Fibroblast of lung (primary cell): ENCODE results near the gene PPFIA4. TPM values are rescaled to one million over a fixed set of nuclear protein-coding genes. Genes with fewer than 3 reads are reported as not detected.
A peak's percentile ranks its signal among the peaks of the same experiment; 100 is the strongest.

Experiments
- DNase-seq, 2 donors: peaks; one replicate each; pipeline versions ENCODE4 v3.0.0 to v3.0.0-alpha.2; 2010; ENCODE audit warnings: low read depth in 2 of 2
- H2AFZ ChIP-seq: 2 replicates; pipeline ENCODE4 v1.5.1; 2012; ENCODE audit warnings: low read length, control low read depth, inconsistent platforms
- H3K27ac ChIP-seq: 2 replicates; pipeline ENCODE4 v1.5.1; 2011; ENCODE audit warnings: low read length, control low read depth; ENCODE audit not compliant: insufficient read depth
- H3K27me3 ChIP-seq: 2 replicates; pipeline ENCODE4 v1.5.1; 2011; ENCODE audit warnings: mild to moderate bottlenecking, low read length; ENCODE audit not compliant: control insufficient read depth, insufficient read depth
- H3K36me3 ChIP-seq: 2 replicates; pipeline ENCODE4 v1.5.1; 2011; ENCODE audit warnings: low read length; ENCODE audit not compliant: control insufficient read depth, insufficient read depth
- H3K4me1 ChIP-seq: 2 replicates; pipeline ENCODE4 v1.5.1; 2011; ENCODE audit warnings: low read length; ENCODE audit not compliant: control insufficient read depth, insufficient read depth; ENCODE audit errors: extremely low read depth
- H3K4me2 ChIP-seq: 2 replicates; pipeline ENCODE4 v1.5.1; 2011; ENCODE audit warnings: low read length, control low read depth; ENCODE audit not compliant: insufficient read depth; ENCODE audit errors: extremely low read depth
- H3K4me3 ChIP-seq, 4 experiments: fragments of 200-600 bp in 1 of 4; sonication (generic) in 1 of 4; replicated peaks in 1 of 4; 2 replicates each; pipeline ENCODE4 v1.5.1; 2011 to 2016; ENCODE audit warnings: low read length in 4 of 4, low read depth in 3 of 4, mild to moderate bottlenecking in 3 of 4, control low read depth in 2 of 4, inconsistent platforms in 1 of 4, mixed read lengths in 1 of 4; ENCODE audit not compliant: insufficient read depth in 1 of 4; ENCODE audit errors: control extremely low read depth in 1 of 4
- H3K79me2 ChIP-seq: 2 replicates; pipeline ENCODE4 v1.5.1; 2012; ENCODE audit warnings: mild to moderate bottlenecking, low read length, inconsistent platforms; ENCODE audit not compliant: control insufficient read depth, insufficient read depth
- H3K9ac ChIP-seq: 2 replicates; pipeline ENCODE4 v1.5.1; 2011; ENCODE audit warnings: mild to moderate bottlenecking, low read length, control low read depth; ENCODE audit not compliant: insufficient read depth
- H3K9me3 ChIP-seq: 2 replicates; pipeline ENCODE4 v1.5.1; 2012; ENCODE audit warnings: low read depth, low read length; ENCODE audit not compliant: control insufficient read depth, insufficient read depth
- H4K20me1 ChIP-seq: 2 replicates; pipeline ENCODE4 v1.5.1; 2011; ENCODE audit warnings: low read length; ENCODE audit not compliant: control insufficient read depth, insufficient read depth; ENCODE audit errors: extremely low read depth
- EZH2 ChIP-seq: IDR thresholded peaks from 2 replicates; pipeline ENCODE4 v1.5.1; 2012; ENCODE audit warnings: low read length, control low read depth, mild to moderate bottlenecking; ENCODE audit errors: missing control alignments
- polyA minus RNA-seq: library from RNA; depleted of rRNA, polyadenylated mRNA; stranded (reverse); fragments of >200 nt; gene quantifications from 2 replicates; pipeline ENCODE4 v1.2.3, GENCODE V29; 2011; ENCODE audit warnings: low replicate concordance
- polyA plus RNA-seq, 2 donors: library from polyadenylated mRNA; depleted of rRNA in 1 of 2; stranded (reverse) in 1 of 2; unstranded in 1 of 2; fragments of >200 nt; gene quantifications; 2 replicates each; pipeline ENCODE4 v1.2.1, GENCODE V29; 2011 to 2012; ENCODE audit warnings: missing spikeins in 1 of 2
- total RNA-seq: library from RNA; depleted of rRNA; stranded (reverse); fragments of >200 nt; gene quantifications from 2 replicates; pipeline ENCODE4 v1.2.1, GENCODE V29; 2014
- TF ChIP-seq, protein P1 (sequence below), 2 donors: IDR thresholded peaks in 1 of 2; conservative IDR thresholded peaks in 1 of 2; 1 replicate in 1 of 2; 2 replicates in 1 of 2; pipeline ENCODE4 v1.5.1; 2011 to 2012; ENCODE audit warnings: low read length in 2 of 2, control low read depth in 1 of 2, inconsistent platforms in 1 of 2, low read depth in 1 of 2, mild to moderate bottlenecking in 1 of 2

PPFIA4 gene
- total RNA-seq (4.3 and 4.6 TPM in 2 replicates), polyA plus RNA-seq (0.36 and 3.2 TPM in 2 replicates), polyA minus RNA-seq (0.19 and 14.0 TPM in 2 replicates)
- 0.20 and 3.0 TPM in 2 replicates for polyA plus RNA-seq (2012)

DNA sequence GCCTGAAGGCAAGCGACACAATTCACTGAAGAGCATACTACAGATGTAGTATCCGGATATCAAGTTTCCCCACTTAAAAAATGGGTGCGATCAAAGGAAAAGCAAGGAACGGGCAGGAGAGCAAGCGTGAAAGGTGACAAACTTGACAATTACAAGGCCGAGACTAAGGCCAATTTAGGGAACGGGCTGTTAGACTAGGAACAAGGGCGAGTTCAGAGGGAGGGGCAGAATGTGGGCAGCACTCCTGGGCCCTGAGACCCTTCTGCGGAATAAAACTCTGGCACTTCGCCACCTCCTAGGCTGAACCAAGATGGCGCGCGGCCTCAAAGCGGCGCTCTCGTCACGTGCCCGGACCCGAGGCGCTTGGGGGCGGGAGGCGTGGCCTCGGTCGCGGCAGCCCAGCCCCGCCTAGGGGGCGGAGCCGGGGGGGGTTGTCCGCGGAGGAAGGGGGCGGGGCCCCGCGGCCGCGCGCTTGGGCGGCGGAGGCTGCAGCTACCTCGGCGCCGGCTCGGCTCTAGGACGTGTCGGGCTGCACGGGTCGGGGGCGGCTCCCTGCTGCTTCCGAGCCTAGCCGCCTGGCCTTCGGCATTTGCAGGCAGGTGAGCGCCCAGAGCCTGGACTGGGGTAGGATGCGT lies at the start of gene PPFIA4:
Gene PPFIA4 (plus strand): TSS at position 461 of the 635 bp plus-strand sequence. CDS start 12,518 bp downstream, outside the sequence.
- peak within 1 kb of the TSS; percentile 43 to 72 (median 60) for H3K4me3 ChIP-seq
- TF ChIP-seq, protein P1, sequence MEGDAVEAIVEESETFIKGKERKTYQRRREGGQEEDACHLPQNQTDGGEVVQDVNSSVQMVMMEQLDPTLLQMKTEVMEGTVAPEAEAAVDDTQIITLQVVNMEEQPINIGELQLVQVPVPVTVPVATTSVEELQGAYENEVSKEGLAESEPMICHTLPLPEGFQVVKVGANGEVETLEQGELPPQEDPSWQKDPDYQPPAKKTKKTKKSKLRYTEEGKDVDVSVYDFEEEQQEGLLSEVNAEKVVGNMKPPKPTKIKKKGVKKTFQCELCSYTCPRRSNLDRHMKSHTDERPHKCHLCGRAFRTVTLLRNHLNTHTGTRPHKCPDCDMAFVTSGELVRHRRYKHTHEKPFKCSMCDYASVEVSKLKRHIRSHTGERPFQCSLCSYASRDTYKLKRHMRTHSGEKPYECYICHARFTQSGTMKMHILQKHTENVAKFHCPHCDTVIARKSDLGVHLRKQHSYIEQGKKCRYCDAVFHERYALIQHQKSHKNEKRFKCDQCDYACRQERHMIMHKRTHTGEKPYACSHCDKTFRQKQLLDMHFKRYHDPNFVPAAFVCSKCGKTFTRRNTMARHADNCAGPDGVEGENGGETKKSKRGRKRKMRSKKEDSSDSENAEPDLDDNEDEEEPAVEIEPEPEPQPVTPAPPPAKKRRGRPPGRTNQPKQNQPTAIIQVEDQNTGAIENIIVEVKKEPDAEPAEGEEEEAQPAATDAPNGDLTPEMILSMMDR (conservative IDR thresholded peaks at IDR 0.05 in 1 of 2, IDR thresholded peaks at IDR 0.05 in 1 of 2; ENCODE audit: low read depth in 1 of 2, low read length in 2 of 2): no peak
- TF ChIP-seq EZH2: no peak
- H2AFZ ChIP-seq: peak within 1 kb of the TSS; percentile 92
- peak within 1 kb of the TSS; percentile 43 for H3K9ac ChIP-seq
- peak; percentile 70 to 82 for DNase-seq
- H4K20me1 ChIP-seq: no peaks in the 10 kb centered on the region
- no peaks in the 10 kb centered on the region for H3K4me1 ChIP-seq
- H3K27me3 ChIP-seq: peaks cover 14% of the 10 kb centered on the region
- H3K9me3 ChIP-seq: no peaks in the 10 kb centered on the region
- H3K79me2 ChIP-seq: no peaks in the 10 kb centered on the region
- peak within 1 kb of the TSS; percentile 97 for H3K4me2 ChIP-seq
- peaks cover 2% of the 10 kb centered on the region for H3K36me3 ChIP-seq
- H3K27ac ChIP-seq: no peak within 1 kb of the TSS

DNA sequence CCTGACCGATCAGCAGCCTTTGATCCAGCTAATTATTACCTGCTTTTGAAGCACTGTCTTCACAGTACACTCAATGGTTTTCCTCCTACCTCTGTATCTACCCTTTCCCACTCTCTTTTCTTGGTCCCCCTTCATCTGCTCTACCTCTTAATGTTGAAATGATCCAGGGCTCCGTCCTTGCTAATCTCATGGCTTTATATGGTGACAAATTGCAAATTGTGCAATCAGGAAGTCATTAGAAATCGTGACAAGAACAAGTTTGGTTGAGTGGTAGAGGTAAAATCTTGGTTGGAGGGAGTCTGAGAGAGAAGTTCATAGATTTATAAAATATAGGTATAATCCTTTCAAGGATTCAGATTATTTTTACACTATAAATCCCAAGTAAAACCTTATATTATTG lies 49.7 kb upstream of the PPFIA4 start:
- H3K4me2 ChIP-seq: no peak overlapping the region
- no peak overlapping the region for H3K4me3 ChIP-seq
- no peak for DNase-seq
- no peak overlapping the region for H3K9ac ChIP-seq
- no peak for TF ChIP-seq EZH2
- TF ChIP-seq, protein P1 (conservative IDR thresholded peaks at IDR 0.05 in 1 of 2, IDR thresholded peaks at IDR 0.05 in 1 of 2; ENCODE audit: low read depth in 1 of 2, low read length in 2 of 2): no peak
- H3K36me3 ChIP-seq: no peaks in the 10 kb centered on the region
- no peak overlapping the region for H3K27ac ChIP-seq
- no peaks in the 10 kb centered on the region for H3K79me2 ChIP-seq
- no peaks in the 10 kb centered on the region for H4K20me1 ChIP-seq
- no peak overlapping the region for H2AFZ ChIP-seq
- H3K4me1 ChIP-seq: no peaks in the 10 kb centered on the region
- peaks cover 25% of the 10 kb centered on the region for H3K27me3 ChIP-seq
- no peaks in the 10 kb centered on the region for H3K9me3 ChIP-seq

DNA sequence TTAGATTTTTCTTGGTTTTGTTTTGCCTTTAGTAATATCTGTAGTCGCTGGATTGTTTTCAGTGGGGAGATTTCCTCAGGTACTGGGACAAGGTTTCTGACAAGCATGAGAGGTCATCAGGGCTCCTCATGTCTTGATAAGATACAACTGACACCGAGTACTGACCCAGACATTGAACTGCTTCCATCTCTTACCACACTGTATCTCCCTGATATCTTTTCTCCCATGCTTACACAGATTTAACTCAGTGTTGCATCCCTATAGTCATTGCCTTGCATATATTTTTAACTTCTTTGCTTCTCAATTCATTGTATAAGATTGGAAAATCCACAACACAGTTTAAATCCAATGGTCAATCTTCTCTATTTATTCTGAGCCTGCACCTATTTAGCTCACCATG lies 46.8 kb upstream of the PPFIA4 start:
- no peak for TF ChIP-seq EZH2
- TF ChIP-seq, protein P1 (conservative IDR thresholded peaks at IDR 0.05 in 1 of 2, IDR thresholded peaks at IDR 0.05 in 1 of 2; ENCODE audit: low read depth in 1 of 2, low read length in 2 of 2): no peak
- H3K4me1 ChIP-seq: no peaks in the 10 kb centered on the region
- no peaks in the 10 kb centered on the region for H3K9me3 ChIP-seq
- H3K9ac ChIP-seq: no peak overlapping the region
- peaks cover 23% of the 10 kb centered on the region for H3K27me3 ChIP-seq
- DNase-seq: no peak
- H3K4me3 ChIP-seq: no peak overlapping the region
- H3K4me2 ChIP-seq: no peak overlapping the region
- no peaks in the 10 kb centered on the region for H3K79me2 ChIP-seq
- no peaks in the 10 kb centered on the region for H3K36me3 ChIP-seq
- H3K27ac ChIP-seq: no peak overlapping the region
- H4K20me1 ChIP-seq: no peaks in the 10 kb centered on the region
- no peak overlapping the region for H2AFZ ChIP-seq
